Esophagus squamous epithelium (tissue), 4 donors: ENCODE measurements around the gene GKAP1.
A peak's percentile ranks its signal among the peaks of the same experiment; 100 is the strongest.

ENCODE experiments used
- POLR2A ChIP-seq, 4 donors: fragments of 450-650 bp; IDR thresholded peaks; one replicate each; pipeline ENCODE4 v1.6.1; 2017; ENCODE audit warnings: antibody characterized with exemption in 4 of 4, mild to moderate bottlenecking in 4 of 4, moderate library complexity in 3 of 4
- TF ChIP-seq, protein P1 (sequence below), 6 experiments: fragments of 450-650 bp in 4 of 6; fragments of 200-600 bp in 2 of 6; sonication (generic) in 2 of 6; IDR thresholded peaks; one replicate each; pipeline ENCODE4 v1.5.1; 2016 to 2019; ENCODE audit warnings: antibody characterized with exemption in 6 of 6, mild to moderate bottlenecking in 4 of 6, moderate library complexity in 4 of 6

DNA sequence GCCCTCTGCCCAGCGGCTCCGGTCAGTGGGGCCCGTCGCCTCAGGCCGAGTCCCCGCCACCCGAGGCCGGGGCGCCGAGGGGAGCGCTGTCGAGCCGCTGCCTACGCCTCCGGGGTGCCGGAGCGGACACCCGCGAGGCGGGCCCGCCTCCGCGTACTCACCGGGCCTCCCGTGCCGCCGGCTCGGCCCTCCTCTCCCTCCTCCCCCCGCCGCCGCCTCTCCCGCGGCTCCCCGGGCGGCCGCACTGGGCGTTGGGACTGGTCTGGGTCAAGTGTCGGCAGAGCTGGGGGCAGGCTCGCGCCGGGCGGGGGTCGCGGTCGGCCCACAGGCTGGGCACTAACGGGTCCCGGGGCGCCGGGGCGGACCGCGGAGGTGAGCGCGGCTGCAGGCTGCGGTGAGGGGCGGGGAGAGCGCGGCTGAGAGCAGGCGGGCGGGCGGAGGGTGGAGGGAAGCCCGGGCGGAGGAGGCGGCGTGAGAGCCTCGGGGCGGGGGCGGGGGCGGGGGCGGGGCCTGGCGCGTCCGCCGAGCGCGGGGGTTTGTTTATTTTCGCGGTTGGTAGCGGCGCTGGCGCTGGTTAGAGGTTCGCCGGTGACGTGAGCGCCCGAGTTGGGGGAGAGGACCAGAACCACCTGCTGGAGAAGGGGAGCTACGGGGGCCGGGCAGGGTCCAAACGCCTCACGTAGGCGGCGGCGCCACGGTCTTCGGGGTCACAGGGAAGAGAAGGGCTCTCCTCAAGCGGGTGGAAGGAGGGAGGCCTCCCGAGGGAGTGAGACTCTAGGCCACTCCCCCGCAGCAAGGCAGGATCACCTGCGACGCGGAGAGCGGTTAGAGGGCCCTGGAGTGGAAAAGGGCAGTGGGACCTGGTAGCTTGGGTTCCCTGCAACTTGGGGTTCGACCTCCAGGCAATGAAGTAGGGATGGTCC lies at the start of gene GKAP1:
- TF ChIP-seq, protein P1, sequence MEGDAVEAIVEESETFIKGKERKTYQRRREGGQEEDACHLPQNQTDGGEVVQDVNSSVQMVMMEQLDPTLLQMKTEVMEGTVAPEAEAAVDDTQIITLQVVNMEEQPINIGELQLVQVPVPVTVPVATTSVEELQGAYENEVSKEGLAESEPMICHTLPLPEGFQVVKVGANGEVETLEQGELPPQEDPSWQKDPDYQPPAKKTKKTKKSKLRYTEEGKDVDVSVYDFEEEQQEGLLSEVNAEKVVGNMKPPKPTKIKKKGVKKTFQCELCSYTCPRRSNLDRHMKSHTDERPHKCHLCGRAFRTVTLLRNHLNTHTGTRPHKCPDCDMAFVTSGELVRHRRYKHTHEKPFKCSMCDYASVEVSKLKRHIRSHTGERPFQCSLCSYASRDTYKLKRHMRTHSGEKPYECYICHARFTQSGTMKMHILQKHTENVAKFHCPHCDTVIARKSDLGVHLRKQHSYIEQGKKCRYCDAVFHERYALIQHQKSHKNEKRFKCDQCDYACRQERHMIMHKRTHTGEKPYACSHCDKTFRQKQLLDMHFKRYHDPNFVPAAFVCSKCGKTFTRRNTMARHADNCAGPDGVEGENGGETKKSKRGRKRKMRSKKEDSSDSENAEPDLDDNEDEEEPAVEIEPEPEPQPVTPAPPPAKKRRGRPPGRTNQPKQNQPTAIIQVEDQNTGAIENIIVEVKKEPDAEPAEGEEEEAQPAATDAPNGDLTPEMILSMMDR (IDR thresholded peaks at IDR 0.05) = peak in 1 of 6 experiments; percentile 35
- peak in 1 of 4 donors; percentile 23 for TF ChIP-seq POLR2A (IDR thresholded peaks at IDR 0.05)
